Breast epithelium (tissue), 3 donors: ENCODE results near the gene ADORA1.

Experiments
- POLR2A ChIP-seq: fragments of 450-650 bp; IDR thresholded peaks from one replicate; pipeline ENCODE4 v1.6.1; 2016; ENCODE audit warnings: antibody characterized with exemption, mild to moderate bottlenecking, moderate library complexity
- POLR2AphosphoS5 ChIP-seq, 3 donors: sonication (generic); formaldehyde crosslinking; IDR thresholded peaks; one replicate each; pipeline ENCODE4 v1.6.1; 2017; ENCODE audit warnings: antibody characterized with exemption in 3 of 3
- TF ChIP-seq, protein P1 (sequence below), 3 donors: fragments of 450-650 bp; IDR thresholded peaks; one replicate each; pipeline ENCODE4 v1.5.1; 2016 to 2017; ENCODE audit warnings: antibody characterized with exemption in 3 of 3, mild to moderate bottlenecking in 3 of 3, moderate library complexity in 3 of 3

GRCh38 chr1:203200916-203201315, 73.4 kb downstream of the ADORA1 start:
- TF ChIP-seq, protein P1, sequence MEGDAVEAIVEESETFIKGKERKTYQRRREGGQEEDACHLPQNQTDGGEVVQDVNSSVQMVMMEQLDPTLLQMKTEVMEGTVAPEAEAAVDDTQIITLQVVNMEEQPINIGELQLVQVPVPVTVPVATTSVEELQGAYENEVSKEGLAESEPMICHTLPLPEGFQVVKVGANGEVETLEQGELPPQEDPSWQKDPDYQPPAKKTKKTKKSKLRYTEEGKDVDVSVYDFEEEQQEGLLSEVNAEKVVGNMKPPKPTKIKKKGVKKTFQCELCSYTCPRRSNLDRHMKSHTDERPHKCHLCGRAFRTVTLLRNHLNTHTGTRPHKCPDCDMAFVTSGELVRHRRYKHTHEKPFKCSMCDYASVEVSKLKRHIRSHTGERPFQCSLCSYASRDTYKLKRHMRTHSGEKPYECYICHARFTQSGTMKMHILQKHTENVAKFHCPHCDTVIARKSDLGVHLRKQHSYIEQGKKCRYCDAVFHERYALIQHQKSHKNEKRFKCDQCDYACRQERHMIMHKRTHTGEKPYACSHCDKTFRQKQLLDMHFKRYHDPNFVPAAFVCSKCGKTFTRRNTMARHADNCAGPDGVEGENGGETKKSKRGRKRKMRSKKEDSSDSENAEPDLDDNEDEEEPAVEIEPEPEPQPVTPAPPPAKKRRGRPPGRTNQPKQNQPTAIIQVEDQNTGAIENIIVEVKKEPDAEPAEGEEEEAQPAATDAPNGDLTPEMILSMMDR (IDR thresholded peaks at IDR 0.05): no peak
- TF ChIP-seq POLR2A (no peak), POLR2AphosphoS5 (IDR thresholded peaks at IDR 0.05) (no peak)
